HFF-Myc (cell line): ENCODE results near the gene PHF8.

Experiments used
- DNase-seq: peaks from one replicate; pipeline ENCODE4 v3.0.0-alpha.2; 2011; ENCODE audit warnings: low read depth; ENCODE audit errors: extremely low read depth
- H3K4me3 ChIP-seq: replicated peaks from 2 replicates; pipeline ENCODE4 v1.5.1; 2011; ENCODE audit warnings: low read depth, mild to moderate bottlenecking, control low read depth, low read length
- CTCF ChIP-seq: IDR thresholded peaks from 2 replicates; pipeline ENCODE4 v1.5.1; 2012; ENCODE audit warnings: mild to moderate bottlenecking, low read depth, low read length, control low read depth; ENCODE audit errors: missing control alignments

PHF8 gene

GRCh38 chrX:53939127-53939526 lies 105.1 kb downstream of the PHF8 start:
- H3K4me3 ChIP-seq: no peak overlapping the region
- no peak for DNase-seq
- TF ChIP-seq CTCF: no peak

- DNase-seq: no peak
- no peak overlapping the region for H3K4me3 ChIP-seq
- TF ChIP-seq CTCF: no peak
These were observed 113.5 kb downstream of the PHF8 start for GRCh38 chrX:53930515-53931380.

- DNase-seq: no peak
- H3K4me3 ChIP-seq: no peak overlapping the region
- no peak for TF ChIP-seq CTCF
These were observed 118.2 kb downstream of the PHF8 start for GRCh38 chrX:53926030-53926429.

GRCh38 chrX:53918702-53919101 lies 125.6 kb downstream of the PHF8 start:
- no peak for DNase-seq
- TF ChIP-seq CTCF: no peak
- H3K4me3 ChIP-seq: no peak overlapping the region

- no peak for TF ChIP-seq CTCF
These were observed 143.7 kb downstream of the PHF8 start for GRCh38 chrX:53900623-53901022.

GRCh38 chrX:53895270-53895669 lies 149.0 kb downstream of the PHF8 start:
- DNase-seq: no peak
- TF ChIP-seq CTCF: no peak
- no peak overlapping the region for H3K4me3 ChIP-seq

More at GRCh38 chrX:53900623-53901022, 143.7 kb downstream of the PHF8 start:
- DNase-seq: no peak
- H3K4me3 ChIP-seq: no peak overlapping the region
